Choroid plexus epithelial cell (primary cell): ENCODE data around the gene CREB3L2.

Experiments used
- DNase-seq: peaks from one replicate; pipeline ENCODE4 v3.0.0-alpha.2; 2010; ENCODE audit warnings: low read depth
- H3K4me3 ChIP-seq: 2 replicates; pipeline ENCODE4 v1.5.1; 2011; ENCODE audit warnings: low read depth, mild to moderate bottlenecking, control low read depth, low read length, moderate library complexity
- TF ChIP-seq, protein P1 (sequence below): conservative IDR thresholded peaks from 2 replicates; pipeline ENCODE4 v1.5.1; 2011; ENCODE audit warnings: low read depth, mild to moderate bottlenecking, control low read depth, inconsistent platforms, low read length, moderate library complexity

CREB3L2 gene

DNA sequence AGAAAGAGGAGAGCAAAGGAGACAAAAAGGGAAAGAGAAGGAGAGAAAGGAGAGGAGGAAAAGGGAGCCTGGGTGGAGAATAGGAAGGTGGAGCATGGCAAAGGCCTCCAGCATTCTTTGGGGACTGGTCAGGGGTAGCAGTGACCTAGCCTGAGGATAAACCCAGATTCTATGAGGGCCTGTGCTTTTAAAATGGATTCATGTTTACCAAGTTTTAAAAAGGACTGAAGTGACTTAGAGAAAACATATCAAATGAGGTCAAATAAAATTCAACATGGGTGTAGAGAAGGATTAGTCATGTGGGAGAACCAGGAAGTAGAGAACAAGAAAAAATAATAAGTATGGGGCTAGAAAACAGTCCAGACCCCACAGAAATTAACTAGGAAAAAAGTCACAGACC, 20.7 kb downstream of the CREB3L2 start:
- TF ChIP-seq, protein P1, sequence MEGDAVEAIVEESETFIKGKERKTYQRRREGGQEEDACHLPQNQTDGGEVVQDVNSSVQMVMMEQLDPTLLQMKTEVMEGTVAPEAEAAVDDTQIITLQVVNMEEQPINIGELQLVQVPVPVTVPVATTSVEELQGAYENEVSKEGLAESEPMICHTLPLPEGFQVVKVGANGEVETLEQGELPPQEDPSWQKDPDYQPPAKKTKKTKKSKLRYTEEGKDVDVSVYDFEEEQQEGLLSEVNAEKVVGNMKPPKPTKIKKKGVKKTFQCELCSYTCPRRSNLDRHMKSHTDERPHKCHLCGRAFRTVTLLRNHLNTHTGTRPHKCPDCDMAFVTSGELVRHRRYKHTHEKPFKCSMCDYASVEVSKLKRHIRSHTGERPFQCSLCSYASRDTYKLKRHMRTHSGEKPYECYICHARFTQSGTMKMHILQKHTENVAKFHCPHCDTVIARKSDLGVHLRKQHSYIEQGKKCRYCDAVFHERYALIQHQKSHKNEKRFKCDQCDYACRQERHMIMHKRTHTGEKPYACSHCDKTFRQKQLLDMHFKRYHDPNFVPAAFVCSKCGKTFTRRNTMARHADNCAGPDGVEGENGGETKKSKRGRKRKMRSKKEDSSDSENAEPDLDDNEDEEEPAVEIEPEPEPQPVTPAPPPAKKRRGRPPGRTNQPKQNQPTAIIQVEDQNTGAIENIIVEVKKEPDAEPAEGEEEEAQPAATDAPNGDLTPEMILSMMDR: no peak
- DNase-seq: no peak

DNA sequence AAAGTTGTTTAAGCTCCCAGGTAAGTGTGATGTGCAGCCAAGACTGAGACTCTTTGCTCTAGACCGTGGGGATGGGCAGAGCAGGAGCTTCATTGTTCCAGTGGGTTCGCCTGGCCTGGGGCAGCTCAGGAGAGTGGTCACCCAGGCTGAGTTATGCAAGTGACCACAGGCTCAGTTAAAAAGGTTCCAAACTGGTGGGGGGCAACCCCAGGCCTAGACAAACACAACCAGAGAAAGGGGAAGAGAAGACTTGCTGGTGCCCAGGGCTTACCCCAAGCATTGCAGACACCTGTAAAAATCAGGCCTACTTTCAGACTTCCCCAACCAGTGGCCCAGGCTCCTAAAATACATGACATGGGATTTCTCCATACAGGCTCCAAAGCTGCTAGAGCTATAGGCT, 21.6 kb downstream of the CREB3L2 start:
- DNase-seq: no peak
- TF ChIP-seq, protein P1: no peak
- no peak overlapping the region for H3K4me3 ChIP-seq

More for the DNA sequence above, 20.7 kb downstream of the CREB3L2 start:
- H3K4me3 ChIP-seq: no peak overlapping the region

DNA sequence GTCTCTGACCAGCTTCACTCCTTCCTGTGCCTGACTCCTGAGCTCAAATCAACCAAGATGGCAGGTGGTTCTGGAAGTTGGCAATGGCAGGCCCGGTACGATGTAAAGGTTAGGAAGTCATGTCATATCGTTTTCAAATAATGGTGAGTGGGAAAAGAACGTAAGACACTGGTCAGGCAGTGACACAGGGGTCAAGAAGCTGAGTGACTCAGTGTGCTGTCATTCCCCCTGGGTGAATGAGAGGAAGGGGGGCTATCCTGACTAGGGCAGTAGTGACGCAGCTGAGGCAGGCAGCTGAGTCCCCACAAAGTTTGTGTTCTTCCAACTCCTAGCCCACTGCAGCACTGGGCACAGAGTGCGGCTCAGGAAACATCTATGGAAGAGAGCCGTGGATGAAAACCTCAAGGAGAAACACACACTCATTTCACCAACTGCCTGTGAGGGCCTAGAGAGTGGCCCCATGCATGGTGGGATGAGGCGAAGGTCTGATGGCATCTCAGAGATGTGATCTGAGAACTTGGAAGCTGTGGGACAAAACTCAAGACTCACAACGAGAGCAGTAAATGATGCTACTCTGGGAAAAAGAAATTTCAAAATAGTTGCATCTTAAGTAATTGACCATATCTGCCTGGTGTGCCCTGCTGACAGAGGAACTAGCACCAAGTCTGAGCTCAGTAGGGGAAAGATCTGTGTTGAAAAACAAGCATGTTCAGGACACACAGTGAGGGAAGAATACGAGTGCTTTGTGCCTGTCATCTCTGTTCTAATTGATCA, 23.2 kb downstream of the CREB3L2 start:
- H3K4me3 ChIP-seq: no peak overlapping the region
- TF ChIP-seq, protein P1: no peak
- peak; percentile 96 for DNase-seq

DNA sequence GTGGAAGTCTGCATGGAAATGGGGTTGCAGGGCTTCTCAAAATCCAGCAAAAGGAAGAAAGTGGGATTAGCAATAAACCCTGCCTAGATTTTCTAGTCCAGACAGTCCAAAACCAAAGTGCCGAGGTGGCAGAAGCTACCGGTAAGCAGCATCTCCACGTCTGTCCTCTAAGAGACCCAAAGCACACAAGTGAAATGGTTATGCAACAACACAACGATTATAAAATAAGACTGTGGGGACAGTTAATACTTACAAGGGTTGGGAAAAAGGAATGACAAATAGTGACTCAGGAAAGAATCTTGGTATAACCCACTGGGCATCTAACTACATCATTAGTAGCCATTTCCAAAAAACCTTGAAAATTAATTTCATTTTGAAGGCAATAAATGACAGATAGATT, 24.7 kb downstream of the CREB3L2 start:
- no peak for DNase-seq
- TF ChIP-seq, protein P1: no peak
- no peak overlapping the region for H3K4me3 ChIP-seq

DNA sequence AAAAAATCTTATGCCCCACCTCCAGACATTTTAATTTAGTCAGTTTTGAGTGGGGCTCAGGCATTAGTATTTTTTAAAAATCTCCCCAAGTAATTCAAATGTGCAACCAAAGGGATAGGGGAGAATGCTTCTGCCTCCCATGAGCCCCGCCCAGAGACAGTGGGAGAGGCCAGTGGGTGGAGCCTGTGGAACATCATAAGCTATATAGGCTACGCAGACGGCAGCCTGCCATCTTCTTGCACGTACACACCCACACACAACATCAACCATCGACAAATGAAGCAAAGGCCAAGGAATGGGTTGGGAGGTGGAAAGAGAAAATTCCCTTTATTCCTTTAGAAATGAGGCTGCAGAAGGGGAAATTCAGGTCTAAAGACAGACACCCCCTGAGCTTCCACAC, 25.2 kb downstream of the CREB3L2 start:
- TF ChIP-seq, protein P1: no peak
- H3K4me3 ChIP-seq: no peak overlapping the region
- DNase-seq: no peak

DNA sequence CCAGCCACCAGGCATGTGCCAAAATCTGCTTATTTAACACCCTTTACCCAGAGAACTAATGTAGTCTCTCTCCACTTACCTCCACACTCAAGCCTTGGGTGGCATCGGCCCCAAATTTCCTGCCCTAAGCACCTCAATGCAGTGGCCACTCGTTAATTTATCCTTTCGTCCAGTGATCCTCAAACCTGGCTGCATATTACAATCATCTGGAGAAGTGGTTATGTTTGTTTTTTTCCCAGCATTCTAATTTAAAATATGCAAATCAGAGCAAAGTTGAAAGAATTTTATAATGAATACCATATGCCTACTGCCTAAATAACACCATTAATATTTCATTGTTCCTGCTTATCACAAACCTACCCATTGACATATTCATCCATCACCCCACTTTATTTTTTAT, 25.7 kb downstream of the CREB3L2 start:
- no peak overlapping the region for H3K4me3 ChIP-seq
- no peak for DNase-seq
- TF ChIP-seq, protein P1: no peak

DNA sequence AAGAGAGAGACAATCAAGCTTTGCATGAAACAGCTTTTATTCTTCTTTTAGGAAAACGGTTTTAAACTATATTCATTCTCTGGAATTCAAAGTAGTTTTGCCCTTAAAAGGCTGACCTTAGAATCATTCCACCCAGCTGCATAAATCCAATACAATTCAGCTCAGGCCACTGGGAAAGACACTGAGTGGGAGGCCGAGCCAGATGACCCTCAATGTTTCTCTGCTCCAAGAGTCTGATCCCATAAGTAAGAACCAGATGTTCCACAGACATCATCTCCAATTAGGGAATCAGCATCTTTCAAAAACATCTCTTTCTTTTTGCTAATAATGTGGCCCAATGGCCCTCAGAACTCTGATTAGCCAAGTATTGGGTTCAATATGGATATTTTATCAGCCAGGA, 26.1 kb downstream of the CREB3L2 start:
- DNase-seq: peak; percentile 44
- TF ChIP-seq, protein P1: no peak
- no peak overlapping the region for H3K4me3 ChIP-seq
